Mesodermal cell (in vitro differentiated cells): ENCODE results near the gene KCNC1.

ENCODE experiments used
- H3K27ac ChIP-seq: 2 replicates; pipeline ENCODE4 v1.7.0; 2013; ENCODE audit warnings: mild to moderate bottlenecking, low read depth, low read length, moderate library complexity; ENCODE audit not compliant: severe bottlenecking
- H3K36me3 ChIP-seq: 2 replicates; pipeline ENCODE4 v1.7.1; 2013; ENCODE audit warnings: mild to moderate bottlenecking, low read length, moderate library complexity; ENCODE audit not compliant: control insufficient read depth, insufficient read depth
- H3K4me1 ChIP-seq: one replicate; pipeline ENCODE4 v1.7.1; 2013; ENCODE audit warnings: mild to moderate bottlenecking, low read length; ENCODE audit not compliant: insufficient read depth, control insufficient read depth, poor library complexity, severe bottlenecking
- H3K4me3 ChIP-seq: 2 replicates; pipeline ENCODE4 v1.7.0; 2013; ENCODE audit warnings: low read length, control low read depth, mild to moderate bottlenecking; ENCODE audit not compliant: insufficient read depth, poor library complexity, severe bottlenecking; ENCODE audit errors: extremely low read depth
- H3K9me3 ChIP-seq: 2 replicates; pipeline ENCODE4 v1.7.1; 2013; ENCODE audit warnings: mild to moderate bottlenecking, low read length, moderate library complexity; ENCODE audit not compliant: control insufficient read depth
- WGBS, 2 experiments: methylation state at CpG; one replicate each; pipeline ENCODE4 v1.1.5; 2013; ENCODE audit warnings: missing lambda C conversion rate in 2 of 2; ENCODE audit not compliant: insufficient coverage in 2 of 2; 5-methylcytosine and 5-hydroxymethylcytosine counted together

The KCNC1 gene

GRCh38 chr11:17831883-17832282, 97.3 kb downstream of the KCNC1 start:
- no peaks in the 10 kb centered on the region for H3K4me1 ChIP-seq
- no CpG with 5 or more reads among the region's 3 CpGs for WGBS, 2 experiments

More at GRCh38 chr11:17831883-17832282, 97.3 kb downstream of the KCNC1 start:
- Histone ChIP-seq H3K36me3 (no peaks in the 10 kb centered on the region), H3K9me3 (no peaks in the 10 kb centered on the region), H3K4me3 (no peak overlapping the region), H3K27ac (no peak overlapping the region)
